Fibroblast of skin of scalp (primary cell): ENCODE data around the gene TMTC2.
A peak's percentile ranks its signal among the peaks of the same experiment; 100 is the strongest.

ENCODE experiments used
- DNase-seq: peaks from one replicate; pipeline ENCODE4 v3.0.0-alpha.2; 2013

Gene TMTC2

DNA sequence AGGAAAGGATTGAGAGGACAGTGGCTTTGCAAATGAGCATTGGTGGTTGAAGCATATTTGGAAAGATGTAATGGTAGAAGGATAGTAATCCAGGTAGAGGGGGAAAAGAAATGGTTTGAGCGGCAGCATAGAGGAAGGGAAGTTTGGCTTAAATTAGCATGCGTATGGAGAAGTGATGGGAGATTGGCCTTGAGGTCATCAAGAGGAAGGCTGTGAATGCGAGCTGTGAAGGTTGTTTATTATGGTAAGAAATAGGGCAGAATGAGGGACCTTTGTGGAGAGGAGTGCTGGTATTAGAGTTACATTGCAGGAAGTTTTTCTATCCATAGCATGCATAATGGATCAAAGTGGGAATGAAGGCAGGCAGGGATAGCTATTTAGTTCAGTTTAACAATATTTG, 162.1 kb downstream of the TMTC2 start:
- no peak for DNase-seq

DNA sequence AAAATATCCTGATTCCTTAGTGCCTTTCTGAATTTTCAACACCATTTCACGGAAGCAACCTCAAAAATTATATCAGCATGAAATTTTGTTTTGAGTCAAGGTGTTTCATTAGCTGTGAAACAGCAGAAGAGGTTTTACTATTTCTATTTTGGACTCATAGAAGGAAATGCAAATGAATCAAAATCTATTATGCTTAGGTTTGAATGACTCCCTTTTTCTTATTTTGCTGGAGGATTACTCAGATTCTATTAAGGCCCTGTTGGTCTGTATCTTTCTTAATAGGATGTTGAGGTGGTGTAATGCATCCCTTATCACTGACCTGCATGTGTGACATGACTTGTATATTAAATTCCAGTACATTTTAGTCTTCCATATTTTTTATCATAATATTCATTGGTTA, 165.8 kb downstream of the TMTC2 start:
- DNase-seq: no peak

DNA sequence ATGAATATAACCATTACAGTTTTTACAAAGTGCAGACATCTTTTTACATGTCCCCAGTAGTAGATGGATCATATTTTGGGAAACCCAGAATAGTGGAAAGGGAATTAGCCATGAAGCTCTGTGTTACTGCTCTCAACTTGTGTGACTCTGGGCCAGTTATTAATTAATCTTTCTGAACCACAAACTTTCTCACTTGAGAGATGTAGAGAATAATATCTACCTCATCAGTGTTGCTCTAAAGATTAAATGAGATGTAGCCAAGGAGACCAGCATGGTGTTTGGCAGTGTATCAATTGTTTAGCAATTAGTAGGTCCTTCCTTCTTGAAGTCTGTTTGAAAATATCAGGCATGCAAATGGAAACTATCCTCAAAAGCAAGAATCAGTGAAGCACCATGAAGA, 169.2 kb downstream of the TMTC2 start:
- no peak for DNase-seq

DNA sequence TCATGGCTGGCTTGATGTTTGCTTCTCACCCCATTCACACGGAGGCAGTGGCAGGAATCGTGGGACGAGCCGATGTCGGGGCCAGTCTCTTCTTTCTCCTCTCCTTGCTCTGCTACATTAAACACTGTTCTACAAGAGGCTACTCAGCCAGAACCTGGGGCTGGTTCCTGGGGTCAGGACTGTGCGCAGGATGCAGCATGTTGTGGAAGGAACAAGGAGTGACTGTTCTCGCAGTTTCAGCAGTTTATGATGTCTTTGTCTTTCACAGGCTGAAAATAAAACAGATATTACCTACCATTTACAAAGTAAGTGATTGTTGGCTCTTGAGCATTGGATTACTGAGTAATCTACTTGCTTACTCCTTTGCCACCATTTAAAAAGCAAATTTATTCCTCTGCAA, 170.6 kb downstream of the TMTC2 start:
- DNase-seq: no peak

DNA sequence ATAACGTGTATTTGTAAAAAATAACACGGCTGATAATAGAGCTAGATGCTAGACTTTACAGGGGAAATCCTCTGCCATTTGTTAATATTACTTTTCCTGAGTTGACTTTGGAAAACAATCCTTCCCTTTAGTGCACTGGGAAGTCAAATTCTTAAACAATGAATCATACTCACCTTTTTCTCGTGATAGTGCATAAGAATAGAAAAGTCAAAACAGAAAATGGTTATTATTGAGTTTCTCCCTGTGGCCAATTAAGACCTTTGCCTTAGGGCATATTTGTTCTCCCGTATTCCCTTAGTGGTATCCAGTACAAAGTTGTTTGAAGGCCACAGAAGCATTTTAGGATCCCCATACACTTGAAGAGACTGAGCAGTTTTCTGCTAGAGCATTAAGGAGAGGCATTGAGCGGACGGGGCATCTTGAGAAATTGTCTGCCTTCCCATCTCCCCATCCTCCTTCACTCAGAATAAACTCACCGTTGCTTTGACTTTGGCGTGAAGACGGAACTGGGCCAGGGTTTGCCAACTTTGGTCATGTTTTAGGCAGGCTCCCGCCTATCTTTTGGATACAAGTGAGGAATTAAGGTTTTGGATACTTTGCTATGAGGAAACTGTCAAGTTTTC, 171.3 kb downstream of the TMTC2 start:
- DNase-seq: no peak

DNA sequence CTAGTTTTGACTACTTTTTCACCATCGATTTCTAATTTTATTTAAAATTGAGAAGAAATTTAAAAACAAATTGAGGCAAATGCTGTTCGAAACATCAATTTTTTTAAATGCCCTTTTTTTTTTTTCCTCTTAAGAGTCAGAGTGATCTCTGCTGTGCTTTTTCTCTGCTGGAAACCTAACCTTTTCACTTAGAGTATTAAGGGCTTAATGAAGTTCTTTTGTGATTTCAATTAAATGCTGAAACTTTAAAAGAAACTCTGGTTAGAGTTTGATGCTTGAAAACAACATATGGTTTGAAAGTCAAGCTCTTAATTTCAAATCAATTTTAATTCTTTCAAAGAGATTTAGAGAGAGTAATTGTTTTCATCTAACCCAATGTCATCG, 171.8 kb downstream of the TMTC2 start:
- no peak for DNase-seq

DNA sequence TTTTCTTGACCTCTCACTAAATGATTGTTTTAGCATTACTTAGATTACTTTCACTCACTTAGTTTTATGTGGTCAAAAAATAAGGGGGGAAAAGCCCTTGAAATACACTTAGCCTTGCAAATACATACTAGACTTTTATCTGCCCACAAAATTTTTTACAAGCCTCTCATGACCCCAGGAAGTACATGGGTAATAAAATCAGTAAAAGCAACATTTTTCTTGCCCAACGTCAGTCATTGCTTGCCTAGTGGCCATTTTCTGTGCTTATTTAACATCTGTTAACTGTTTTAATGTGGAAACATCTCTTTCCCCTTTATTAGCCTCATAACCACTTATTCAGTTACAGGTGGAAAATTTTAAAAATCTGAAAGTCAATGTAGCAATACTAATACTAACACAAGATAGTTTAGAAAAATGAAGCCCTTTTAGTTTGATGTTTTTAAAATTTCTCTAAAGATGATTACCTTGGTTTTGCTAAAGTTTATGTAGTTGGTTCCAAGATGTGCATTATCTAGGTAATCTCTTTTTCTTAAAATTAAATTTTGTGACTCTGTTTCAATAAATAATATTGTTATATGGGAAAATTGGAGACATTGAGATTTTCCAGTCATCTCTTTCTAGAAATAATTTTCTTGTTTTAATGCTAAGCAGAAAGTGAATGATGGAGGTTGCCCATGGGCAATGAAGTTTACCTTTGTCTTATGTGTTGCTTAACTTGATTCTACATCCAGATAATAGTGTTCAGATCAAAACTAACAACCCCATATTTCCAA, 175.5 kb downstream of the TMTC2 start:
- peak; percentile 11 for DNase-seq

DNA sequence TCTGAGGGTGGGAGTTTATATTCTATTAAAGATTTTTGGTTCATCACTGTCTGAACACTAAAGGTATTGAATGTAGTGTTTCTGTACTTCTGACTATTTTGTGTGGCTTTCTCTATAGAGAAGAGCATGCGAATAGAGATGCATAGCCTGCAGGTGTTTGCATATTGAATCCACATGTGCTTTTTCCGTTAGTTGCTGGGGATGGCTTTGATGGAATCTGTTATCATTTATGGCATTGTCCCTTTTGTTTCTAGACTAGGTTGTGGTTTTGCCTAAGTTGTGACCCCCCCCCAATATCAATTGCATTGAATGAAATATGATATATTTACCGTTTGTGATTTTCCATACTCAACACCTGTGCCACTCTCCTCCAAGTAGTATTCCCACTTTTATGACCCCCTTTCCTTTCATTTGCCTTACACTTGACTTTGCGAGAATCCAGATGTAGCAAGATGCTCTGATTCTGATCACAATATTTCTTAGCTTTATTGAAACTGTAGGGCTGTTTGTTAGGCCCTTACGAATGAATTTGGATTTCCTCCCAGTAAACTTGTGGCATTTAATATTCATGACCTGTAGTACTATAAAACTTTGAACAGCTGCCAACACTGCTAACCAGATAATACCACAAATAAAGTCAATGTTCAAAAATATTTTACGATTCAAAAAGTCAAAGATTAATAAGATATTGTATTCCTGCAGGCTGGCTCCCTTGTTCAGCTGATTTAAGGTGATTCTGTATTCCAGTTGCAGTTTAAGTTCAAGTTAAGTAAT, 176.4 kb downstream of the TMTC2 start:
- no peak for DNase-seq

DNA sequence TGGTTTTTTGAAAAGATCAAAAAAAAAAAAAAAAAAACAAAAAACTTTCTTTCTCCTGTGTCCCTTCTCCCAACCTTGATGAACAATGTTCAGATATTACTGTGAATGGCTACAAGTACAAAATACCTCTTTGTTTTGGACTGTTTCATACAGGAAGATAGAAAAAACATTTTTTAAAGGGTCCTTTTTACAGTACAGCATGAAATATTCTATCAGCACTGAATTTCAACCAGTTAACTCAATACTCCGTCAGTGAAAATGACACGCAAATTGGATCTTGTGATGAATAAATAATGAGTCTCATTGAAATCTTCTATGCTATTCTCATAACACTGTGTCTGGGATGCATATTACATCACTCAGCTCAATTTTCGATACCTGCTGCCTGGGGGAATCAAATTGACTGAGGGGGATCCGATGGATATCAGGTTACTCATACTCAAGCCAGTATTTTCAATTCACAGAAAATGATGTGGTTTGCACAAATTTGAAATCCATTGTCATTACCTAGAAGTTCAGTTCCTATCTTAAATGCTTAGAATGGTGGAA, 179.6 kb downstream of the TMTC2 start:
- no peak for DNase-seq

DNA sequence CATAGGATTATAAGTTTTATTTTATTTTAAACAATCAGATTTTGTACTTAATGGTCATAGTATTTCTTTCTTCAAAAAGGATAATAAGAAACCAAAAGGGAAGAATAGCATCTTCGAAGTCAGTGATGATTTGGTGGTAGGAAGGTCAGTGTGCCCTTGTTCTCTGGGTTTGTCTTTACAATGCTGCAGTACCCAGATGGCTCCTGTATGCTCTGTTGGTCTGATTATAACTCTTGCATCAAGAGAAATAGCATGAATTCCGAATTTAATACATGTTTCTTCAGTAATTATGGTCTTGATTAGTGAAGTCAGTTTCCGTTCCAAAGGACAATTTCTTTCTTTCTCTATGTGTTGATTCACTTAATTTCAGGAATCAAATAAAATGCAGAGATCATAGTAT, 180.2 kb downstream of the TMTC2 start:
- no peak for DNase-seq

DNA sequence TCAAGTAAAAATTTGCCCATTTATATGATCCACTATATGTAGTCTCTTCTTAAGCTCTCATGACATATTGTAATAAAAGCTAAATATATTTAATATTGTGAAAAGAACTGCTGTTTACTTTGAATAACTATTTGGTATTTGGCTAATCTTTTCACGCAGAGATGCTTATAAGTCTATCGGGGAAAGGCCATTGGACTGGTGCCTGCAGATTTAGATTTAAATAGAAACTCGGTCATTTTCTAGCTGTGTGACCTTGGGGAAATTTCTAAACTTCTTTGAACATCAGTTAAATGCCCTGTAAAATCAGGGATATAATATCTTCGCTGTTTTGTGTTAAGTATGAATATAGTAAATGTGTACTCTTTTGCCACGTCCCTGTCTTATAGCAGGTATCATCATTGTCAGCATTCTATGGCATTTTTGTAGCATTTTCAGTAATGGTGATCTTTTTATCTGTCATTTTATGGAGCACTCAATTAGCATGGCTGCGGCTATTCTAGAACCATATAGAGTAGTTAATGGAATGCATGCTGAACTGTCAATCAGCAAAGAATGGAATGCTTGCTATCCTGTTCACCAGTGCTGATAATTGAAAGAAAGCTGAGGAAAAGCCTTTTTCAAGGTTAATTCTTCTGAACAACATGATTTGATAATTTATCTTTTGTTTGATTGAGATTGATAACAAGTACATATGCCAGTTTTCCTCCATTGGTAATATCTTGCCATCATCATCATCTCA, 181.2 kb downstream of the TMTC2 start:
- no peak for DNase-seq

DNA sequence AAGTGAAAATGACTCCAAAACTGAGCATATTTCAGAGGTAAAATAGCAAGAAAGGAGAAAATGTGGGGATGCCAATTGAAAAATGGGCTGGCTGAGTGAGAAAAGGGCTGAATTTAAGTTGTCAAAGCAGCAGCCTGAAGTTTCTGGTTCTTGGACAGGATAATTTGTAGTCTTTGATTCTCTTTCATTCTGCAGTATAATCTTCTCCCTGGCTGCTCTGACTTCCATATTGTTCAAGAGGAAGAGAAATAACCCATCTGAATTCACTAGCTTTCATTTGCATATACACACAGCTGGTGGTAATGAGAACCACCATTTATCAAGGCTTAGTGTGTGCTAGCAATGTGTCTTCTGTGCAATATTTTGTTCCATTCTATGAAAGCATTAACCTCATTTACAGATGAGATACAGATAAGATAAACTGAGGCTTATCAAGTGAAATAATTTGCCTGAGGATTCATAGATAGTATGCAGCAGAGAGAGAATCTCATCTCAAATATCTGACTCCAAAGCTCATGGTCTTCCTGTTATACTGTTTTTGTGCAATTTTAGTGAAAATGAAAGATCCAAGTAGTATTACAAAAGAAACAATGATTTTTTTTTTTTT, 184.2 kb downstream of the TMTC2 start:
- no peak for DNase-seq

DNA sequence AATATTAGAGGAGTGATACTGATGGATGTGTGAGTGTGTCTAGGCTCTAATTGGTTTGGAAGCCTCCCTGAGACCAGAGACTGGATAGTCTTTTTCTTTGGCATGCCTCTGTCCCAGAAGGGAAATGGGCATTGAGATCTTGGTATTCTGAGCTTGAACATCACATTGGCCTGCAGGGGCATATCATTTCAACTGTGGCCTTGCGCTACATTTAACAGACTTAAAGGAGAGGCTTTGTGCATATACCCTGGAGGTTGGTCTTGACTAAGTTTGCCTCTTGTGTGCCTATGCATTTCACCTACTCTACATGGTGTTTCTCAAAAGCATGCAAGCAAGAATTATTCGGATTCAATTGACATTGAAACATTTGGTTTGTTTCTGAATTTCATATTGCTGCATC, 185.4 kb downstream of the TMTC2 start:
- DNase-seq: no peak

DNA sequence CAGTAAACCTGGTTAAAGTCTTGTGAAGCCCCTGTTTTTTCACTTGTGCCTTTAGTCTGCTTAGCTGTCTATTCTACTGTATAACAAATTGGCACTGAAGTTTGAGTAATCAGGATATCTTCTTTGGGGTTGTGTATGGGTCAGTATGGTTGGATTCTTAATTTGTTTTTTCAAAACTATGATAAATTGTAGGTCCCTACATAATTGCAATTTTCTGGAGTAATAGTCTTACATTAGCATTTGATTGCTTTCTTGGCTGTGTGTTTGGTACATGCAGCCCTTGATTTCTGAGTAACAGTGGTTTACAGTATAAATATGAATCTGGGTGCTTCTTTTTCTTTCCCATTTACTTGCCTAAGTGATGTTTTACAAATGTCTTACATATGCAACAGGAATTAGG, 186.6 kb downstream of the TMTC2 start:
- no peak for DNase-seq

DNA sequence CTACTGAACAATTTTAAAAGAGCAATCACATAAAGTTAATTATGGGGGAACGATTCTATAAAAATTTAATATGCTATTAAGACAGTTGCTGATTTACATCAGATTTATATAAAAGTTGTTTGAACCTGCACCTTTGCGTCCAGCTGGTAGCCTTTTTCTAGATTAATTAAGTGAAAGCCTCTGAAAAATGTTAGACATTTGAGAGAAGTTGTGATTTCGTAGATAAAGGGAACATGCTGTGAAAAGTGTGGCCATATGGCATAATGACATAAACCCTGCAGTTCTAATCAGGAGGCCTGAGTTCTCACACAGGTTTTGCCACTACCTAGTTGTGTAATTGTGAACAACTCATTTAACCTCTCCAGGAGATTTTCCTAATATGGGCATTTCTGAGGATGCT, 187.2 kb downstream of the TMTC2 start:
- no peak for DNase-seq

DNA sequence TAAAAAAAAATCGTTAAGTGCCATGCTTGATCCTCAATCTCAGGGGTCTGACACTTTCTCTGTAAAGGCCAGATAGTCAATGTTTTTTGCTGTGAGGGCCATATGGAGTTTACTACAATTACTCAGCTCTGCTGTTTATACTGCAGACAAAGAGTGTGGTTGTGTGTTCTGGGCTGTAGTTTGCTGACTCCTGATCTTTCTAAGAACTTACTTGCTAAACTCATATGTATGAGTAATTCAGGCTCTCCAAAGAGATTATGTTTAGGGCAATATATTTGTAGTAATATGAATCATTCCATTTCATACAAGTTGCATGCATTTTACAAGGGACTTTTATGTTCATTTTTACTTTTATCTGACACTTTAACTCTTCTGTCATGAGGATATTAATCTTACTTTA, 188.2 kb downstream of the TMTC2 start:
- peak; percentile 28 for DNase-seq

DNA sequence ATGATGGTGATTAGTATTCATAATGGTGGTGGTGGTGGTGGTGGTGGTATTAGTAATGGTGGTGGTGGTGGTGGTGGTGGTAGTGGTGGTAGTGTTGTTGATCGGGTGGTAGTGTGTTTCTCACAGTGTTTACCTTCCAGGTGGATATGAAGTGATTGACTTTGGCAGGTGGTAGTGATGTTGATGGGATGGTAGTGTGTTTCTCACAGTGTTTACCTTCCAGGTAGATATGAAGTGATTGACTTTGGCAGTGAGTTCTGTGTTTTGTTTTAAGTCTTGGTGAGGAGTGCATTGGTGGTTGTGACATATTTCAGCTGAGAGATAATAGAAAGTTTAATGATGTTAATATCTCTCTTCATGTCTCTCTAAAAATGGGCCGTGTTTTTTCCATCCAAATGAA, 189.4 kb downstream of the TMTC2 start:
- no peak for DNase-seq

DNA sequence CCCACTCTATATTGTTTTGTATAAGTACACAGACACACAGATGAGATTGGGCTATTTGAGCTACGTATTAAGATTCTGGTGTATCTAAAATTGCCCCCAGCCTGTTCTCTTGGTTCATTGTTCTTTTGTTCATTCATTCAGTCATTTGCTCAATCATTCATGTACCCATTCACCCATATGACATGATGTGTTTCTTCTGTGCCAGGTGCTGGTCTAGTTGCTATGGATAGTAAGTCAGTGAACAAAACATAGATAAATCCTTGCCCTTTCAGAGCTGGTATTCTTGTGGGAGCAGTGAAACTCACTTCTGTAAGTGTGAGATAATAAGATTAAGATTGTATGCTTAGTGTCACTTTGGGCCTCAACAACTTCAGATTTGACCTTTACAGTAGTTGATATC, 191.3 kb downstream of the TMTC2 start:
- DNase-seq: no peak

DNA sequence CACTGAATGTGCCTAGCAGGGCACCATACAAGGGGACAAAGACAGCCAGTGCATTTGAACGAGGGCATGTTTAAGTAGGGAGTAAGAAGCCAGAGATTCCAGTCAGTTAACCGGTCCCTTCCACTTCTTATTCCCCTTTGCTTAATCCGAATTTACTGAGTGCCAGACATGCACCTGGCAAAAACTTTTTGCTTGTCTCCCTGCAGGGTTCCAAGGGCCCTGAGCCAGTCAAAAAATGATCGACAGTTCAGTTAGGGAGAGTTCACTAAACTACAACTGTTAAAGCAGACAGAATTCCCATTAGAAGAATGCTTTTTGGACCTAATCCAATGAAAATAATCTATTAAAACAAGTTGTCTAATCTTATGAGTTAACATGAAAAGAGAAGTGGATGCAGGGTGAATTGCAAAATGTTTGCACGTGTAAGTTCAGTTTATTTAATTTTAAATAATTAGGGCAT, 193.8 kb downstream of the TMTC2 start:
- no peak for DNase-seq

DNA sequence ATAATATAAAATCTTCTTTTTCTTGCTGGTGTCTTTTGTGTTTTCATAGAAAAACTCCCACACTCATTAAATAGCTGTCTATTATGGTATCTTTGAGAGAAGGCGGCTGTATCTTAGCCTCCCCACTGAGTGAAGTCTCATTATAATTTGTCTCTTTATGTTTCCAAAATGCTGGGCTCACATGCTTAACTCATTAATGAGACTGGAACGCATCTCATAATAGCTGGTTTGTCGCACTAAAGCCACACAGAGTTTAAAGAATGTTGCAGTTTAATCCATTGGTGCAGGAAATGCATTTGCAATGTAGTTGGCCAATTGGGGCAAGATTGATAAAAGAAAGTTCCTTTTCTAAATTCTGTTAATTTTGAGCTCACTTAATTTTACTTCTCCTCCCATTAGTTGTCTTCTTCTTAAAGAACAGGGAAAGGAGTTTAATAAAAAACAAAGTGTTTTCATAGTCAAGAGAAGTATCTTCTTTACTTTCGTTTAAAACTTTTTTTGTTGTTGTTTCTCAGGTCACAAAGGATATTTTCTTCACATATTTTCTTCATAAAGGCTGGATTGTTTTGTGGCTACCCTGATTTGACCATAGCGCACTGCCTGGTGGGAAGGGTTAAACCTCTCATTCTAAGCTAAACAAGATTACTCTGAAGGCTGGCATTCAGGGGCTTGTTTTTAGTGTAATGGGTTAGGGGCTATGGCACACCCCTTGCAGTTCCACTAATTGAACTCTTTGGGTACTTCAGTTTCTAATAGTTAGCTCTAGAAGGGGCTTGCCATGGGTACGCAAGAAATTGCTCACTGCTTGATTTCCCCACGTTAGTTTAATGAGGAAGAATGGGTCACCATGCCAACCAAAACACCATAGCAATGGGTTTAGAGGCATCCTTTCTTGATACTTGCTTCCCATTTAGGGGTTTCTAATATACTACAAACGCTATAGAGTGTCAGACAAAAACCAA, 197.0 kb downstream of the TMTC2 start:
- DNase-seq: no peak
